ENCODE measurements around the gene ADARB2. TPM values are rescaled to one million over a fixed set of nuclear protein-coding genes. Genes with fewer than 3 reads are reported as not detected.
A peak's percentile ranks its signal among the peaks of the same experiment; 100 is the strongest.

The ADARB2 gene
- total RNA-seq, 6 donors from 2014 or later = 0.69 to 5.2 (median 1.8) TPM

GRCh38 chr10:1733720-1734119 lies 3.6 kb downstream of the ADARB2 start:
- Histone ChIP-seq H3K9me3 (no peaks in the 10 kb centered on the region), H3K27ac (no peak overlapping the region), H3K4me1 (peaks cover 0 to 15% (median 11%) of the 10 kb centered on the region in 4 donors), H3K36me3 (no peaks in the 10 kb centered on the region), H3K4me3 (no peak overlapping the region), H3K27me3 (peaks cover 0 to 21% (median 11%) of the 10 kb centered on the region in 4 donors)
- DNase-seq (no peak), ATAC-seq (ENCODE audit: low FRiP score in 2 of 2) (no peak)
- TF ChIP-seq EP300 (IDR thresholded peaks at IDR 0.05) (no peak), POLR2A (IDR thresholded peaks at IDR 0.05) (no peak), POLR2AphosphoS5 (IDR thresholded peaks at IDR 0.05) (no peak)
- TF ChIP-seq, protein P1, sequence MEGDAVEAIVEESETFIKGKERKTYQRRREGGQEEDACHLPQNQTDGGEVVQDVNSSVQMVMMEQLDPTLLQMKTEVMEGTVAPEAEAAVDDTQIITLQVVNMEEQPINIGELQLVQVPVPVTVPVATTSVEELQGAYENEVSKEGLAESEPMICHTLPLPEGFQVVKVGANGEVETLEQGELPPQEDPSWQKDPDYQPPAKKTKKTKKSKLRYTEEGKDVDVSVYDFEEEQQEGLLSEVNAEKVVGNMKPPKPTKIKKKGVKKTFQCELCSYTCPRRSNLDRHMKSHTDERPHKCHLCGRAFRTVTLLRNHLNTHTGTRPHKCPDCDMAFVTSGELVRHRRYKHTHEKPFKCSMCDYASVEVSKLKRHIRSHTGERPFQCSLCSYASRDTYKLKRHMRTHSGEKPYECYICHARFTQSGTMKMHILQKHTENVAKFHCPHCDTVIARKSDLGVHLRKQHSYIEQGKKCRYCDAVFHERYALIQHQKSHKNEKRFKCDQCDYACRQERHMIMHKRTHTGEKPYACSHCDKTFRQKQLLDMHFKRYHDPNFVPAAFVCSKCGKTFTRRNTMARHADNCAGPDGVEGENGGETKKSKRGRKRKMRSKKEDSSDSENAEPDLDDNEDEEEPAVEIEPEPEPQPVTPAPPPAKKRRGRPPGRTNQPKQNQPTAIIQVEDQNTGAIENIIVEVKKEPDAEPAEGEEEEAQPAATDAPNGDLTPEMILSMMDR (IDR thresholded peaks at IDR 0.05) = no peak
- 68 to 82% methylated on average over 8 of the region's 8 CpGs for WGBS, 2 donors

- no peaks in the 10 kb centered on the region for H3K36me3 ChIP-seq
- H3K9me3 ChIP-seq = no peaks in the 10 kb centered on the region
- WGBS, 2 donors = 17 to 35% methylated on average over 17 of the region's 17 CpGs
- DNase-seq = peak in 1 of 2 donors; percentile 72
- H3K27ac ChIP-seq = no peak overlapping the region
- H3K4me3 ChIP-seq = no peak overlapping the region
- H3K4me1 ChIP-seq = peaks cover 0 to 12% (median 10%) of the 10 kb centered on the region in 4 donors
- TF ChIP-seq POLR2AphosphoS5 (IDR thresholded peaks at IDR 0.05) (no peak), POLR2A (IDR thresholded peaks at IDR 0.05) (no peak), EP300 (IDR thresholded peaks at IDR 0.05) (no peak)
- TF ChIP-seq, protein P1 (IDR thresholded peaks at IDR 0.05) = no peak
- H3K27me3 ChIP-seq = peaks cover 0 to 18% (median 8%) of the 10 kb centered on the region in 4 donors
- peak in 1 of 2 donors; percentile 51 for ATAC-seq (ENCODE audit: low FRiP score in 2 of 2)
Measured at GRCh38 chr10:1732564-1732996, 4.7 kb downstream of the ADARB2 start.

GRCh38 chr10:1731592-1731991 lies 5.7 kb downstream of the ADARB2 start:
- DNase-seq = no peak
- WGBS, 2 donors = 75 to 82% methylated on average over 6 of the region's 6 CpGs

DNA sequence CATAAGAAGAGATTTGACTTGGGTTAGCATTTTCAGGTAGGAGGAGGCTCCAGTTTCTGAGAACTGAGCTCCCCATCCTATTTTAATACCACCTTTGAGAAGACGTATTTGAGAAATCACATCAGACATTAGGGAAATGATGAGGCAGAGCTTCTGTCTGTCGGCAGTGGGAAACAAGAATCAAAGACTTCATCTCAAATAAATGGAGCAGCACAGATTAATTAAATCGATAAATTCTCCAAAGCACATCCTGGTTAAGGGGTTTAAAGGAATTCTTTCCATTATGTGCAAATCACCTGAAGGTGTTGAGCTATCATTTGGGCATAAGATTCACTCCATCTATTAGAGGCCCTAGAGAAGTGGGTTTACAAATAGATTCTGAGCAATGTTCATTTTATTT lies 7.6 kb downstream of the ADARB2 start:
- Histone ChIP-seq H3K27me3 (no peaks in the 10 kb centered on the region), H3K9me3 (no peaks in the 10 kb centered on the region), H3K4me3 (no peak overlapping the region), H3K27ac (no peak overlapping the region), H3K36me3 (no peaks in the 10 kb centered on the region), H3K4me1 (no peaks in the 10 kb centered on the region)
- WGBS, 2 donors = 71 to 75% methylated on average over 3 of the region's 3 CpGs
- no peak for ATAC-seq (ENCODE audit: low FRiP score in 2 of 2)
- TF ChIP-seq EP300 (IDR thresholded peaks at IDR 0.05) (no peak), POLR2AphosphoS5 (IDR thresholded peaks at IDR 0.05) (no peak)
- DNase-seq = no peak

More at GRCh38 chr10:1731592-1731991, 5.7 kb downstream of the ADARB2 start:
- Histone ChIP-seq H3K27ac (no peak overlapping the region), H3K27me3 (peaks cover 0 to 9% (median 2%) of the 10 kb centered on the region in 4 donors), H3K4me1 (peaks cover 0 to 2% (median 2%) of the 10 kb centered on the region in 4 donors), H3K4me3 (no peak overlapping the region), H3K36me3 (no peaks in the 10 kb centered on the region), H3K9me3 (no peaks in the 10 kb centered on the region)
- no peak for ATAC-seq (ENCODE audit: low FRiP score in 2 of 2)
- TF ChIP-seq POLR2AphosphoS5 (IDR thresholded peaks at IDR 0.05) (no peak), EP300 (IDR thresholded peaks at IDR 0.05) (no peak), POLR2A (IDR thresholded peaks at IDR 0.05) (no peak)
- TF ChIP-seq, protein P1 (IDR thresholded peaks at IDR 0.05) = no peak

DNA sequence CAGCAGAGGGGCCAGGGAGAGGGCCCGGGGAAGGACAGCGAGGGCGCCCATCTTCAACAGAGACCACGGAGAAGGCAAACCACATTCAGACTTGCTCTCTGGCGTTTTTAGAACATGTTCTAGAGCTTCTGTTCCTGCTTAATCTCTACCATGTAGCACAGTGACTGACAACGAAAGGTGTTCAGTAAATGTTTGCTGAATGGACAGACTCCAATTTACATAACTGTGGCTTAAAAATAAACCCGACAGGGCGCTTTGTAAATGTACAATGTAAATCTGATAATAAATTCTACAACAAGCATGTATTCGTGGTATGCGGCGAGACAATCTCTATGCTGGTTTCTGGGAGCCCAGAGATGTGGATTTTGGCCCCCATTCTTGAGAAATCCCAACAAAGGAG lies 10.5 kb downstream of the ADARB2 start:
- Histone ChIP-seq H3K36me3 (no peaks in the 10 kb centered on the region), H3K4me3 (no peak overlapping the region), H3K27me3 (no peaks in the 10 kb centered on the region), H3K27ac (no peak overlapping the region), H3K4me1 (no peaks in the 10 kb centered on the region), H3K9me3 (no peaks in the 10 kb centered on the region)
- DNase-seq (no peak), ATAC-seq (ENCODE audit: low FRiP score in 2 of 2) (no peak)
- TF ChIP-seq POLR2AphosphoS5 (IDR thresholded peaks at IDR 0.05) (no peak), EP300 (IDR thresholded peaks at IDR 0.05) (no peak), POLR2A (IDR thresholded peaks at IDR 0.05) (no peak)
- TF ChIP-seq, protein P1 (IDR thresholded peaks at IDR 0.05) = no peak
- 81 to 86% methylated on average over 11 of the region's 11 CpGs for WGBS, 2 donors
